ENCODE data around the gene DDO.

The DDO gene

GRCh38 chr6:110415086-110415916, at the start of gene DDO:
DDO (minus strand) TSS chr6:110415575; CDS start chr6:110413462, 2,113 bp downstream.
- peak; percentile 72 for DNase-seq

DNA sequence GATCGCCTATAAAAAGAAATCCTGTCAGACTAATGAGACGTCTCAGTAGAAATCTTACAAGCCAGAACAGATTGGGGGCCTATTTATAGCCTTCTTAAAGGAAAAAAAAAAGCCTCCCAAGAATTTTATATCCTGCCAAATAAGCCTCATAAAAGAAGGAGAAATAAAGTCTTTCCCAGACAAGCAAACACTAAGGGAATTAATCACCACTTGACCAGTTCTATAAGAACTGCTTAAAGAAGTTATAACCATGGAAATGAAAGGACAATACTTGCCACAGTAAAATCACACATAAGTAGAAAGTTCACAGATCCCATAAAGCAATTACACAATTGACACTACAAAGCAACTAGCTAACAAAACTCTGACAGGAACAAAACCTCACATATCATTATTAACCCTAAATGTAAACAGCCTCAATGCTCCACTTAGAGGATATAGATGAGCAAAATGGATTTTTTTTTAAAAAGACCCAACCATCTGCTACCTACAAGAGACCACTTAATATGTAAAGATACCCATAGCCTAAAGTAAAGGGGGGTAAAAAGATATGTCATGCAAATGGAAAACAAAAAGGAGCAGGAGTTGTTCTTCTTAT, 47.6 kb upstream of the DDO start:
- no peak for DNase-seq

GRCh38 chr6:110461376-110461775, 46.0 kb upstream of the DDO start:
- no peak for DNase-seq

DNA sequence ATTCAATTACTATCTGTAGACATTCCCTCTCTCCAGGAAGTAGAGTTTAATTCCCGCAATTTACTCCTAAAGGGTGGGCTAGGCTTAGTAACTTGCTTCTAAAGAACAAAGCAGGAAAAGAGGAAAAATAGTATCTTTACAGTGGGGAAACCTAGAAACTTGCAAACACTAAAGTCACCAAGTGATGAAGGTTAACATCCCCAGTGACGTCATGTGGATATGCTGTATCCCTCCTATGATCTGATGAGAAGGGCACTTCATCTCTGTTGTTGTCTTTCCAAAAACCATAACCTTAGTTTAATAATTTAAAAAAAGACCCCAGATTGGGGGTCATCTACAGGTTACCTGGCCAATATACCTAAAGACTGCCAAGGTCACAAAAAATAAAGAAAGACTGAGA, 43.8 kb upstream of the DDO start:
- no peak for DNase-seq

- DNase-seq = no peak
Measured at GRCh38 chr6:110458476-110458875, 43.1 kb upstream of the DDO start.

GRCh38 chr6:110457567-110458175, 42.3 kb upstream of the DDO start:
- DNase-seq = peak; percentile 71

DNA sequence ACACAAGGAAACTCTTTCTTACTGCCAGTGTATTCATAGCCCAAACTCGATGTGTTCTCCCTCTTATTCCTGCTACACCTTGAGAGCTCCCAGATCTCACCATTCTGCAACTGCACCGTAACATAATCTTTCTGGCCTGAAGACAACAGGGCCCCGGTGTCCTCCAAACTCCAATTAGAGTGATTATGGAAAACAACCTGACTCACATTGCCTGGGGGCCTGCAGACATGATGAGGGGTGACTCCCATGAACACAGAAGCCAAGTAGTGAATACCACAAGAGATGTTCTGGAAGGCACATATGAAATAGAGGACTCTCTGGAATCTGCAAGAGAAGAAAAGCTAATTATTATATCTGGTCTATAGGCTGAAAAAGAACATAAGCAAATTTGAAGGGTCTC, 41.3 kb upstream of the DDO start:
- DNase-seq = no peak

GRCh38 chr6:110449541-110449895, 34.1 kb upstream of the DDO start:
- no peak for DNase-seq

- no peak for DNase-seq
Measured at GRCh38 chr6:110448846-110449540, 33.6 kb upstream of the DDO start.

GRCh38 chr6:110447761-110448160, 32.4 kb upstream of the DDO start:
- no peak for DNase-seq

GRCh38 chr6:110446405-110446804, 31.0 kb upstream of the DDO start:
- DNase-seq = no peak

DNA sequence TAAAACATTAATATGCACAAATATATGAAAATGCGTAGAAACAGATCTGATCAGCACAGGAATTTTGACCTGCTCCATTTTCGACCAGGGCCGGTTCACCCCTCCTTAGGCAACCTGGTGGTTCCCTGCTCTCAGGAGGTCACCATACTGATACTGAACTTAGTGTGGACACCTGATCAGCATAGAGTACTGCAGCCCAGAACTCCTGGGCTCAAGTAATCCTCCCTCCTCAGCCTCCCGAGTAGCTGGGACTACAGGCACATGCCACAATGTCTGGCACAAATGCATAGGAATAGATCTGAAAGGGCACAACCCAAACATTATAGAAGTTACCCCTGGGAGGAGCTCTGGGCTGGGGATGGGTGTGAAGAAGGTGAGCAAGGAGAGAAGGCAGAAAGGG, 24.7 kb upstream of the DDO start:
- no peak for DNase-seq

DNA sequence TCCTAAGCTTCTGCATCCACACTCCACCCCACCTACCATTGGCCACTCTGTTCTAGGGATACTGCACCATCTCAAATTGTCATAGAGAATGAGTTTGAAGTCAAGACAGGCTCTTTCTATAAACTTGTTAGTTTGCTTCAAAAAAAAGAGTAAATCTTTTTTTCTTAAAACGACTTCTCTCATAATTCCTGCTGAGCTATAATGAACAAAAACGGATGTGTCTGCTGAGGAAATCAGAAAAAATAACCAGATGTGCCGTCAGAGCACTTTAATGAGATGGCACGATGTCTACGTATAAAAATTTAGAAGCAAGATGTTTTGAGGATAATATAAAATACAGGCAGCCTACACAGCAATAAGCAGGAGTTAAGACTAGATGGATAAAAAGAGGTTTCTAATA, 24.0 kb upstream of the DDO start:
- DNase-seq = no peak

- no peak for DNase-seq
Measured at GRCh38 chr6:110434961-110435602, 19.7 kb upstream of the DDO start.

DNA sequence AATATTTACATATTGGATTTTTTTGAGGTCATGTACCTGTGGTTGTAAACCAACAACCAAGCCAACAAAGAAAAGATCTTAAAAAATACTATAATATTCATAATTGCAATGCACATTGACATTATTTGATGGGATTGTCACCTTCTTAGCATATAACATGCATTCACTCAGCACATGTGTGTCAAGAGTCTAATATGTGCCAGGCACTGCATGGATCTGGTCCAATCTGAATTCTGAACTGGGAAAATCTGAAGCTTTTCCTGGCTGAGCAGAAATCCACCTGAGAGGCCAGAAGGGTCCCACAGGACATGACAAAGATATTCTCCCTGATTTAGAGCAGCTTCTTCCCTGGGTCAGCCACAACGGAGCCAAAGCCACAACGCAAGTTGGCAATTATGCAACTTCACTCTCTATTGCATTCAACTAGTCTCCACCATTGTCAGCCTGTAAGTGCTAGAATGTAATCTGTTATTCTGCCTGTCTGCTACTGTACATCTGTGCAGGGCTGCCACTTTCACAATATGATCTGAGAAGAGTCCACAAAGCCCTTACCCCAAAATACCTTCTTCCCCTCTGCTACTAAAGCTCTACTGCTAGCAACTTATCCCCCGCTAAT, 17.0 kb upstream of the DDO start:
- DNase-seq = no peak

DNA sequence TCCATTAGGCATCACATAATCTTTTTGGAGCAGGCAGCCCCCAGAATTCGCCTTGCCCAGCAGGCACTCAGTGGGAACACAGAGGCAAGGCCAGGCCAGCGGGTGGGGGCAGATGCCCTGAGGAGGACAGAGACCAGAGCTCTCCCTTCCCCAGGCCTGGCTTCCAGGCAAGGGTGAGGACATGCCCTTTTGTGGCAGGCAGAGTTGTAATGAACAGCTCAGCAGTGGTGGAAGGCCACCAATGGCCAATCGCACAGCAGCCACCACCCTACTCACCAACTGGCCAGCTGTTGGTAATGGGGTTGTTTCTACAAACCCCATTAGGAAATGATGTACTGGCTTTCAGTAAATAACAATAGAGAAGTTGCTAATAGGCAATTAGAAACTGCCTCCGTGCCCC, 15.4 kb upstream of the DDO start:
- no peak for DNase-seq

DNA sequence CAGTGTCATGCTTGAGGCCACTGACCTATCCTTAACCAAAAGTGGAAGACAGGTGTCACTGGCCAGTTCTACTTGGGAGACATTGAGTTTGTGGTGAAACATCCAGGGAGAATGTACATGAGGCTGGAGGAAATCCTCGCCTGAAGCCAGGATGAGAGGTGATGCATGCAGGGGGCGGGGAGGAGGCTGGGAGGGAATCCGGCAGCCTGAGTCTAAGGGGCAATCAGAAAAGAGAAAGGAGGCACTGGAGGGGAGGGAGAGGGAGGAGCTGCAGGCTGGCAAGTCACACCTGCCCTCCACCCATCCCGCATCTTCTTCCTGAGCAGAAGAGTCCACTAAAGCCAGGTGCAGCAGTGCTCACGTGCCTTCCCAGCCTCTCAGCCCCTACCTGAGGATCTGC, 14.9 kb upstream of the DDO start:
- DNase-seq = no peak

DNA sequence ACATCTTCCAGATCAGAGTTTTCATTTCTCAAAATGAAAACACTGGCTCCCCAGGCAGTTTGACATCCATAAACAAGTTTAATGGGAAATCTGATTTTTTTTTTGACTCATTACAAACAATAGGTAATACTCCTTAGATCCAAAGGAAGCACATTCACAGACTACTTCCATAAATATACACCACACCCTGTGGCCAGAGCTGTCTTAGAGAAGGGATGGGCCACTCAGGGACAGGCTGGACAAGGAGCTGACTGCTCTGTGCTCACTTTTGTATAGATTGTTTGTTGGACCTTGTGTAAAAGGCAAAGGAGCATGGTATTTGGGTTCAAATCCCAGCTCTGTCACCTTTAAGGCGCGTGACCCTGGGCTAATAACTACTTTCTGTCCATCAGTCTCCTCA, 12.8 kb upstream of the DDO start:
- no peak for DNase-seq

DNA sequence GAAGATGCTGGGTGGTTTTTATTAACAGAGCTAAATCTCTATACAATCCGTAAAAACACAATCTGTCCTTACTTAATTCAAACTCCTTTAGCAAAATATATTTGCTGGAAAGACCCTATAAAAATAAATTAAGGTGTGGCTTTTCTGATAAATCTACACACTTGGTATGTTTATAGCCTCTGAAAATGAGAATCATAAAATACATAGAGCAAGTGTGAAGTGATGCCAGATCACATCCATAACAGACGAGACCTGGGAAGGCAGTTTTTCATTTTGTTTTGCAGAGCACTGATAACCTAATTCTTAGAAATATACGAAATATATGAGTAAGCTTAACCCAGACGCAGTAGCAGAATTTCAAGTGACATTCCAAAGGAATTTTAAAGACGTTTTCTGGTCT, 10.4 kb upstream of the DDO start:
- DNase-seq = no peak

DNA sequence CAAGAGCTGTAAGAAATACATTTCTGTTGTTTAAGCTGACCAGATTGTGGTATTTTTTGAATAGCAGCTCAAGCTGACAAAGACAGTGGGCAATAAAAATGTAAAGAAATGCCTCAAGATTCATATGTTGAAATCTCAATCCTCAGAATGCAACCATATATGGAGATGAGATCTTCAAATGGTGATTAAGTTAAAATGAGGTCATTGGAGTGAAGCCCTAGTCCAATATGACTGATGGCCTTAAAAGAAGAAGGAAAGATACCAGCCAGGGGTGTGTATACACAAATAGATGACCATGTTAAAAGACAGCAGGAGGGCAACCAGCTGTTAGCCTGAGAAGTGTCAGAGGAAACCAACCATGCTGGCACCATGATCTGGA, 7.1 kb upstream of the DDO start:
- no peak for DNase-seq

- DNase-seq = no peak
Measured at GRCh38 chr6:110421749-110422443, 6.5 kb upstream of the DDO start.

GRCh38 chr6:110419028-110419739, 3.8 kb upstream of the DDO start:
- no peak for DNase-seq

All from SHP77 treated with DMSO at 0.1 percent for 48 hours (cell line).